Activated naive CD4-positive, alpha-beta T cell treated with Interleukin-2 at 50 U/mL for 16 hours (primary cell): Measurements from ENCODE around the gene XPO4.
"Not testable (repeated sequence)": the region's sequence is repeated elsewhere in the genome, so short reads cannot be mapped to it uniquely, and the experiment has no call there.

ENCODE experiments used
- DNase-seq: peaks from one replicate; pipeline ENCODE4 v3.0.0-alpha.2; 2020

Gene XPO4

GRCh38 chr13:20779405-20779804 is 123.1 kb downstream of the XPO4 start:
- DNase-seq: no peak

- DNase-seq: no peak
Measured at GRCh38 chr13:20778311-20778710, 124.2 kb downstream of the XPO4 start.

- DNase-seq: no peak
Measured at GRCh38 chr13:20776751-20777150, 125.8 kb downstream of the XPO4 start.

- no peak for DNase-seq
Measured at GRCh38 chr13:20775961-20776360, 126.6 kb downstream of the XPO4 start.

- no peak for DNase-seq
Measured at GRCh38 chr13:20774746-20775145, 127.8 kb downstream of the XPO4 start.

GRCh38 chr13:20773194-20774080 is 129.1 kb downstream of the XPO4 start, which contains the start of gene EEF1AKMT1:
Gene EEF1AKMT1, minus strand, starts transcription at chr13:20773961. Its CDS starts 16,363 bp downstream, at chr13:20757598.
- DNase-seq: peak; percentile 95

GRCh38 chr13:20772401-20773131 is 130.0 kb downstream of the XPO4 start:
- no peak for DNase-seq

GRCh38 chr13:20769834-20770233 is 132.7 kb downstream of the XPO4 start:
- no peak for DNase-seq

- no peak for DNase-seq
Measured at GRCh38 chr13:20769091-20769490, 133.5 kb downstream of the XPO4 start.

- DNase-seq: no peak
Measured at GRCh38 chr13:20767309-20767943, 135.1 kb downstream of the XPO4 start.

- no peak for DNase-seq
Measured at GRCh38 chr13:20760872-20761271, 141.7 kb downstream of the XPO4 start.

- DNase-seq: no peak
Measured at GRCh38 chr13:20754009-20754408, 148.5 kb downstream of the XPO4 start.

- DNase-seq: no peak
Measured at GRCh38 chr13:20749377-20749776, 153.2 kb downstream of the XPO4 start.

GRCh38 chr13:20743830-20744404 is 158.6 kb downstream of the XPO4 start:
- DNase-seq: not testable (repeated sequence)

- DNase-seq: no peak
Measured at GRCh38 chr13:20740021-20740420, 162.5 kb downstream of the XPO4 start.

GRCh38 chr13:20738616-20739015 is 163.9 kb downstream of the XPO4 start:
- no peak for DNase-seq

GRCh38 chr13:20729633-20730585 is 172.6 kb downstream of the XPO4 start:
- no peak for DNase-seq

GRCh38 chr13:20728579-20729311 is 173.8 kb downstream of the XPO4 start:
- DNase-seq: no peak

- DNase-seq: no peak
Measured at GRCh38 chr13:20727856-20728255, 174.7 kb downstream of the XPO4 start.
